Right forelimb (tissue), 1 donor: ENCODE data around the gene CARTPT.

Source experiments
- DNase-seq: peaks from one replicate; pipeline ENCODE4 v3.0.0-alpha.2; 2018

Gene CARTPT

GRCh38 chr5:71738662-71739361, 19.7 kb downstream of the CARTPT start:
- DNase-seq: no peak

- DNase-seq: no peak
Observed at GRCh38 chr5:71740015-71740753, 21.1 kb downstream of the CARTPT start.

- DNase-seq: no peak
Observed at GRCh38 chr5:71743155-71743554, 24.1 kb downstream of the CARTPT start.

- no peak for DNase-seq
Observed at GRCh38 chr5:71744009-71744790, 25.1 kb downstream of the CARTPT start.

GRCh38 chr5:71747182-71747581, 28.1 kb downstream of the CARTPT start:
- no peak for DNase-seq

- DNase-seq: no peak
Observed at GRCh38 chr5:71748360-71748759, 29.3 kb downstream of the CARTPT start.

GRCh38 chr5:71751422-71751821, 32.3 kb downstream of the CARTPT start:
- DNase-seq: no peak

- no peak for DNase-seq
Observed at GRCh38 chr5:71752441-71753190, 33.5 kb downstream of the CARTPT start.

GRCh38 chr5:71757590-71758543, 38.8 kb downstream of the CARTPT start:
- peak; percentile 61 for DNase-seq

- no peak for DNase-seq
Observed at GRCh38 chr5:71762826-71763225, 43.8 kb downstream of the CARTPT start.

GRCh38 chr5:71767661-71768060, 48.6 kb downstream of the CARTPT start:
- DNase-seq: no peak

GRCh38 chr5:71769287-71769686, 50.2 kb downstream of the CARTPT start:
- no peak for DNase-seq

- no peak for DNase-seq
Observed at GRCh38 chr5:71770381-71770780, 51.3 kb downstream of the CARTPT start.
